ENCODE measurements around the gene CPNE1.

CPNE1 gene

GRCh38 chr20:35603695-35604448 is 60.8 kb downstream of the CPNE1 start:
- TF ChIP-seq CTCF (IDR thresholded peaks at IDR 0.05; ENCODE audit: poor library complexity, severe bottlenecking) = no peak
- H3K27ac ChIP-seq (ENCODE audit: poor library complexity, severe bottlenecking) = no peak overlapping the region
- no peaks in the 10 kb centered on the region for H3K9me3 ChIP-seq (ENCODE audit: severe bottlenecking)
- peaks cover 9% of the 10 kb centered on the region for H3K27me3 ChIP-seq (ENCODE audit: insufficient read depth, poor library complexity, severe bottlenecking)
- no peaks in the 10 kb centered on the region for H3K36me3 ChIP-seq (ENCODE audit: low read depth)
- DNase-seq (ENCODE audit: low spot score) (peak; percentile 73), ATAC-seq (ENCODE audit: low read depth) (no peak)
- H3K4me3 ChIP-seq (ENCODE audit: severe bottlenecking) = no peak overlapping the region
- peaks cover 12% of the 10 kb centered on the region for H3K4me1 ChIP-seq (ENCODE audit: insufficient read depth, poor library complexity, severe bottlenecking)

- Histone ChIP-seq H3K27me3 (ENCODE audit: insufficient read depth, poor library complexity, severe bottlenecking) (peaks cover 9% of the 10 kb centered on the region), H3K36me3 (ENCODE audit: low read depth) (no peaks in the 10 kb centered on the region), H3K4me3 (ENCODE audit: severe bottlenecking) (no peak overlapping the region), H3K27ac (ENCODE audit: poor library complexity, severe bottlenecking) (no peak overlapping the region), H3K4me1 (ENCODE audit: insufficient read depth, poor library complexity, severe bottlenecking) (peaks cover 12% of the 10 kb centered on the region), H3K9me3 (ENCODE audit: severe bottlenecking) (no peaks in the 10 kb centered on the region)
- TF ChIP-seq CTCF (IDR thresholded peaks at IDR 0.05; ENCODE audit: poor library complexity, severe bottlenecking) = no peak
- DNase-seq (ENCODE audit: low spot score) (peak; percentile 80), ATAC-seq (ENCODE audit: low read depth) (no peak)
These were observed 61.7 kb downstream of the CPNE1 start for GRCh38 chr20:35602851-35603495.

GRCh38 chr20:35601990-35602389 is 62.7 kb downstream of the CPNE1 start:
- no peaks in the 10 kb centered on the region for H3K9me3 ChIP-seq (ENCODE audit: severe bottlenecking)
- H3K27ac ChIP-seq (ENCODE audit: poor library complexity, severe bottlenecking) = no peak overlapping the region
- no peak for ATAC-seq (ENCODE audit: low read depth)

GRCh38 chr20:35600993-35601973 is 63.4 kb downstream of the CPNE1 start:
- DNase-seq (ENCODE audit: low spot score) (peak; percentile 91), ATAC-seq (ENCODE audit: low read depth) (peak; percentile 76)
- H3K4me3 ChIP-seq (ENCODE audit: severe bottlenecking) = peak overlapping the region; percentile 22
- H3K36me3 ChIP-seq (ENCODE audit: low read depth) = no peaks in the 10 kb centered on the region
- no peaks in the 10 kb centered on the region for H3K4me1 ChIP-seq (ENCODE audit: insufficient read depth, poor library complexity, severe bottlenecking)
- H3K9me3 ChIP-seq (ENCODE audit: severe bottlenecking) = no peaks in the 10 kb centered on the region
- H3K27ac ChIP-seq (ENCODE audit: poor library complexity, severe bottlenecking) = no peak overlapping the region
- H3K27me3 ChIP-seq (ENCODE audit: insufficient read depth, poor library complexity, severe bottlenecking) = peaks cover 9% of the 10 kb centered on the region
- peak; percentile 92 for TF ChIP-seq CTCF (IDR thresholded peaks at IDR 0.05; ENCODE audit: poor library complexity, severe bottlenecking)

More at GRCh38 chr20:35601990-35602389, 62.7 kb downstream of the CPNE1 start:
- DNase-seq (ENCODE audit: low spot score) = peak; percentile 85
- peak overlapping the region; percentile 22 for H3K4me3 ChIP-seq (ENCODE audit: severe bottlenecking)
- no peak for TF ChIP-seq CTCF (IDR thresholded peaks at IDR 0.05; ENCODE audit: poor library complexity, severe bottlenecking)
- peaks cover 2% of the 10 kb centered on the region for H3K4me1 ChIP-seq (ENCODE audit: insufficient read depth, poor library complexity, severe bottlenecking)
- peaks cover 9% of the 10 kb centered on the region for H3K27me3 ChIP-seq (ENCODE audit: insufficient read depth, poor library complexity, severe bottlenecking)
- no peaks in the 10 kb centered on the region for H3K36me3 ChIP-seq (ENCODE audit: low read depth)

Data from RWPE2 (cell line).